ENCODE measurements around the gene SLC30A9.

DNA sequence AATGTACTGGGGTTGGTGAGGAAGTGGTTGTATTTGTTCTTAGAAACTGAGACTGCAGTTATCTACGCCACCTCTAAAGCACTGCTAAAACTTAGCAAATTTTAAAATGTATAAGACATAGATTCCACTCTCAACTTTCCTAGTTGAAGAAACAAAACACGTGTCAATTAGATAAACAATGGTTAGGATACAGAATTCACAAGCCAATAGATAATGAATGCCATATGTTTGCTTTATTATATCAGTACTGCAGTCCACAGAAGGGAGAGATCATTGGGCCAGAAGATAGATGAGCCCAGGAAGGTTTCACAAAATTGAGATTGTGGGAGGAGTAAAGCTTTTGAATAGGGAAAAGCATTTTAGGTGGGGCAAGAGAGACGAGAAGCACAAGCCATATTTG, 40.8 kb upstream of the SLC30A9 start:
- no peak for TF ChIP-seq POLR2A (IDR thresholded peaks at IDR 0.05)
- TF ChIP-seq, protein P1, sequence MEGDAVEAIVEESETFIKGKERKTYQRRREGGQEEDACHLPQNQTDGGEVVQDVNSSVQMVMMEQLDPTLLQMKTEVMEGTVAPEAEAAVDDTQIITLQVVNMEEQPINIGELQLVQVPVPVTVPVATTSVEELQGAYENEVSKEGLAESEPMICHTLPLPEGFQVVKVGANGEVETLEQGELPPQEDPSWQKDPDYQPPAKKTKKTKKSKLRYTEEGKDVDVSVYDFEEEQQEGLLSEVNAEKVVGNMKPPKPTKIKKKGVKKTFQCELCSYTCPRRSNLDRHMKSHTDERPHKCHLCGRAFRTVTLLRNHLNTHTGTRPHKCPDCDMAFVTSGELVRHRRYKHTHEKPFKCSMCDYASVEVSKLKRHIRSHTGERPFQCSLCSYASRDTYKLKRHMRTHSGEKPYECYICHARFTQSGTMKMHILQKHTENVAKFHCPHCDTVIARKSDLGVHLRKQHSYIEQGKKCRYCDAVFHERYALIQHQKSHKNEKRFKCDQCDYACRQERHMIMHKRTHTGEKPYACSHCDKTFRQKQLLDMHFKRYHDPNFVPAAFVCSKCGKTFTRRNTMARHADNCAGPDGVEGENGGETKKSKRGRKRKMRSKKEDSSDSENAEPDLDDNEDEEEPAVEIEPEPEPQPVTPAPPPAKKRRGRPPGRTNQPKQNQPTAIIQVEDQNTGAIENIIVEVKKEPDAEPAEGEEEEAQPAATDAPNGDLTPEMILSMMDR (IDR thresholded peaks at IDR 0.05): no peak

Data from prostate gland (tissue), 2 donors.